Measurements from ENCODE around the gene ORMDL3.
"Not testable (repeated sequence)": the region's sequence is repeated elsewhere in the genome, so short reads cannot be mapped to it uniquely, and the experiment has no call there.

ORMDL3 gene

DNA sequence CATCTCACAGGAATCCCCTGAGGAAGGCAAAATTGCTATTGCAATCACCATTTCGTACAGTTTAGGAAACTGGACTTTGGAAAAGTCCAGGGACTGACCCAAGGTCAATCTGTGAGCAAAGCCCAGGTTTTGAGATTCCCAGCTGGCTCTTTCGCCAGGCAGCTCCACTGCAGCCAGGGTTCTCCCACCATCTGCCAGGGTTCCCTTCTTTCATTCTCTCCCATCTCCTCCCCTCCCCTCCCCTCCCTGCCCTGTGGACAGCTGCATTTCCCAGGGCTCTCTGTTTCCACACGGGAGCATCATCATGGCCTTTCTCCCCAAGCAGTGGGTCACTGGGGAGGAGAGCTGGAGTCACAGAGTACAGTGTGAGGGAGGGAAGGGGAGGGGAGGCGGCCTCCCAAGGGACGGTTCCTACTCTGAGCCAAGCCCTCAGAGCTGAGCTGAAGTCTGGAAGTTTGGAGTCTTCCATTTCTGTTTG lies 23.5 kb upstream of the ORMDL3 start:
- H3K4me3 ChIP-seq (ENCODE audit: low read depth, low read length), result no peak overlapping the region

DNA sequence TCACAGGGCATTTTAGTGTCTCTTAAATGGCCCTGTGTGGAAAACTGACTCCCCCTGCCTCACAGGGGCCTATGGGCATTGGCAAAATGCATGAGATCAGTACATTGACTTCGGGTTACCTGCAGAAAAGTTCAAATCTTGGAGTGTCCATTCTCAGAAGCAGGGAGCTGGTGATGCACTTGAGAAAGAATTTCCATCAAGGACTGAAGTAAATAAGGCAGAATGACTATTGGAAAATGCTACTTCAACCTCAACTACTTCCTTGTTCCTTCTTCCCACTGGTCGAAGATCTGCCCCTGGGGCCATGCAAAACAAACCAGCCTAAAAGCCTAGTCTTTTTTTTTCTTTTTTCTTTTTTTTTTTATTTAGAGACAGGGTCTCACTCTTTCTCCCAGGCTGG lies 21.6 kb upstream of the ORMDL3 start:
- H3K4me3 ChIP-seq (ENCODE audit: low read depth, low read length), result no peak overlapping the region

DNA sequence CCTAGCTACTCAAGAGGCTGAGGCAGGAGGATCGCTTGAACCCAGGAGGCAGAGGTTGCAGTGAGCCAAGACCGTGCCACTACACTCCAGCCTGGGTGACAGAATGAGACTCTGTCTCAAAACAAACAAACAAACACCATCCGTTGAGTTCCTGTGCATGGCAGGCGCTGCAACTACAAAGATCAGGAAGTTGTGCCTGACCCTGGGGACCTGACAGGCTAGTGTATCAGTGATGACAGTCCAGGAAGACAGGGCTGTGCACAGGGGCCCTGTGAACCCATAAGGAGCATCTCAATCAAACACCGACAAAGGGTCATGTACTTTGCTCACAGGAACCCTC lies 21.1 kb upstream of the ORMDL3 start:
- not testable (repeated sequence) for H3K4me3 ChIP-seq (ENCODE audit: low read depth, low read length)

DNA sequence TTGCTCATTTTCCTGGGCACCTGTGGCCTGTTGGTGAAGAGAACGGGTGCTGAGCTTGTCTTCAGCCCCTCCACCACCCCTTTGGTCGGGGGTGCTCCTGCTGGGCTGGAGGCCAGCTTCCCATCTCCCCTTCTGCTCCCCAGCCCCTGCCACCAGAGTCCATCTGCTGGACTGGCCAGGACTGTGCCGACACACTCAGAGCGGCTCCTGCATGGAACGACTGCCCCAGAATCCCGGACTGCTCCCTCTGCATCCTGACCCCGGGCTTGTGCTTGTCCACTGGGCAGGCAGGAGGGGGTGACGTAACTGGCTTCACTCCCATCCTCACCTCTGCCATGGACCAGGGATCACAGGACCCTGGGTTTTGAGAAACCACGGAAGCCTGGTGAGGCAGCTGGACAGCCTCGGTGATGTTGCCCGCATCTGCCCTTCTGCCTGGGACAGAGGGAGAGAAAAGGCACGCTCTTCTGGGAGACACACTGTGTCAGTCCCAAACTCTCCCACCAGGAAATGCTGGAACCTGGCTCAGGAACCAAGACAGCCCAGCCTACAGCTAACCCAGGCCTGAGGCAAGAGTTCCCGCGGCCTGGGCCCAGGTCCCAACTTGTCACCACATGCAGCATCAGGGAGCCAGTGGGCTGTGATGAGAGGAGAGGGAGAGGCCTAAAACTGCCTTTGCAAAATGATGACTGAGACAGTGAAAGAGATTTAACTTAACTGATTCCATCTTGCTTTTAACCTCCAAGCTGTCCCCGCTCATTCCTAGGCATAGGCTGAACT lies 19.3 kb upstream of the ORMDL3 start:
- no peak overlapping the region for H3K4me3 ChIP-seq (ENCODE audit: low read depth, low read length)

DNA sequence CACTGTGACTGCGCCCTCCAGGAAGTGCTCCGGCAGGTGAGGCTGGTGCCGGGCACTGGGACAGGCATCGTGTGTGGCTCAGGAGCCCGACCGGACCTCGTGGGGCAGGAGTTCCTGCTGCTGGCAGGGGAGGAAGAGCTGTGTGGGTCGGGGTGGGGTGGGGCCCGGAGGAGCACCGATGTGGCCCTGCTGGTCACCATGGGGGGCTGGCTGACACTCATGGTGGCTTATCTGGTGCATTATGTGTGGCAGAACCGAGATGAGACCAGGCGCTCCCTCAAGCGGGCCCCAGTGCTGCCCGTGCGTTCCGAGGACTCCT lies 17.0 kb upstream of the ORMDL3 start:
- no peak overlapping the region for H3K4me3 ChIP-seq (ENCODE audit: low read depth, low read length)

DNA sequence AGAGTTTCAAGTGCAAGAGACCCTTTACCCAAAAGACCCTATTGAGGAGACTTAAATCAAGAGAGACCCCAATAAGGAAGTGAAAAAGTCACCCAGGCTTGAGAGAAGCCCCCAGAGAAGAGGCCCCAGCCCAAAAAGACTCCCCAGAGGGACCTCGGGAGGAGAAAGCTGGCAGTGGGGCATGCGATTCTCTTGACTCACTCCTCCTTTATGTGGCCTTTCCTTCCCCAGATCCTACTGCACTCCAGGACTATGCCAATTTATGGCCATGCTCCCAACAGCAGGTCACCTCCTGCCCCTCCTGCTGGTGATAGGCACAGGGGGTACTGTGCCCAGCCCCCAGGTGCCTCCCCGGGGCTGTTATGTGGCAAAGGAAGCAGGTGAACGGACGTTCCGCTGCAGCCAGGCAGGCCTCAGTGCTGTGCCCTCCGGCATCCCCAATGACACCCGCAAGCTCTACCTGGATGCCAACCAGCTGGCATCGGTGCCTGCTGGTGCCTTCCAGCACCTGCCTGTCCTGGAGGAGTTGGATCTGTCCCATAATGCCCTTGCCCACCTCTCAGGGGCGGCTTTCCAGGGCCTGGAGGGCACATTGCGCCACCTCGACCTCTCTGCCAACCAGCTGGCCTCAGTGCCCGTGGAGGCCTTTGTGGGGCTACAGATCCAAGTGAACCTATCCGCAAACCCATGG lies 16.4 kb upstream of the ORMDL3 start:
- no peak overlapping the region for H3K4me3 ChIP-seq (ENCODE audit: low read depth, low read length)

DNA sequence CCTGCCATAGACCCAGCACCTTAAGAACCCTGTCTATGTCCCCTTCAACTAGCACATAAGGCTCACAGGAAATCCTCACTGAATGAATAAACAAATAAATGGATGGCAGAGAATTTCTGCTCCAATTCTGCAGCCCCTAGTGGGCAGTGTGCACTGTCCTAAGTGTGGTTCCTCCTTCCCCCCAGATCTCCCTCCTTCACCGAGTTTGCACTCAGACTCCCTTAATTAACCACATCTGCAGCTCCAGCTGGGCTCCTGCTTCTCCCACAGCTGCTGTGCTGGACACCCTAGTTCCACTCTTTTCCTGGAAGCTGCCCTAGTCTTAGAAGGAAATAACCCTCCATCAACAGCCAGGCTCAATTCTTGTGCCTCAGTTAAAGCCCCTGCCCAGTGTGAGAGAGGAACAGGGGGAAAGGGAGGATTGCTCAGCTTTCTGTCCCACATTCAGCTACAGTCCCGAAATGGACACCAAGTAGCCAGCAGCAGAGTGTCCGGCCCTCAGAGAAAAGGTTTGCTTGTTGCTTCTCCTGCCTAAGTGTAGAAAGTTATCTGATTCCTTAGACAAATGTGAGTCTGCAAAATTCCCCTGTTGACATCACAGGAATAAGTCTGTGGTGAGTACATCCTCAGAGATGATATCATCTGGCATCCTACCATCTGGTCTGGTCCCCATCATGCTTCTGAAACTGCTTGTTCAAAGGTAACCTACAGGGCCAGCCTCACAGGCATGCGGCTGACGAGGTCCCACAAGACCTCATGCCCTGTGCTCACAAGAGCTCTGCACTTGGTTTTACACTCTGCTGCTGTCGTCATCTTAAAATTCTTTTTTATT lies 12.4 kb upstream of the ORMDL3 start:
- no peak overlapping the region for H3K4me3 ChIP-seq (ENCODE audit: low read depth, low read length)

DNA sequence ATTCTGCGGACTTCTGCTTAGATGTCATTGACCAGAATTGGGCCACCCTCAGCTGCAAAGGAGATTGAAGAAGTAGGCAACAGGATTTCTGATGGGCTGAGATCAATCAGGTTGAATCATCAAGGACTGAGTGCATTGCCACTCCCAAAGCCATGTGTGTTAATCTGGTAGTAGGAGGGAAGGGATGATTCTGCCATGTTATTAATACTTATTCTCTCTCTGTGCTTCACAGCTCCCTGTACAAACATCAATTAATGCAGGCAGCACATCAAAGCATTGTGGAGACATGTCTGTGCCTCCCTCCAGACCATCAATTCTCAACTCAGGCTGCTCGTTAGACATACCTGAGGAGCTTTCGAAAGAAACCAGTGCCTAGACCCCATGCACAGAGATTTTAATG lies 11.7 kb upstream of the ORMDL3 start:
- no peak overlapping the region for H3K4me3 ChIP-seq (ENCODE audit: low read depth, low read length)

DNA sequence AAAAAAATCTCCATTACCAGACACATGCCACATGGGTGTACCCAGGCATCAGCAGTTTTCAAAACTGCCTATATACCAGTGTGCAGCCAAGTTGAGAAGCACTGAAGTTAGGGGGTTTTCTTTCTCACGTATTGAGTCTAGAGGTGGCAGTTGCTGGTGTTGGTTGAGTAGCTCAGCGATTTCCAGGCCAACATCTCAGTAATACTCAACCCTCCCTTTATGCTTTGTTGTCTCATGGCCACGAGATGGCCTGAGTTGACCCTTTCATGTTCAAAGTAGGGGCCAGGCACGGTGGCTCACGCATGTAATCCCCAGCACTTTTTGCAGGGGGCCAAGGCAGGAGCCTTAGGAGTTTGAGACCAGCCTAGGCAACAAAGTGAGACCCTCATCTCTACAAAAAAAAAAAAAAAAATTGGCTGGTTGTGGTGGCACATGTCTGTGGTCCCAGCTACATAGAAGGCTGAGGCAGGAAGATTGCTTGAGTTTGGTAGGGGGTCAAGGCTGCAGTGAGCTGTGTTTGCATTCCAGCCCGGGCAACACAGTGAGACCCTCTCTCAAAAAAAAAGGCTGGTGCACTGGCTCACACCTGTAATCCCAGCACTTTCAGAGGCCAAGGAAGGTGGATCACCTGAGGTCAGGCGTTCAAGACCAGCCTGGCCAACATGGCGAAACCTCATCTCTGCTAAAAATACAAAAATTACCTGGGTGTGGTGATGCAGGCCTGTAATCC lies 10.9 kb upstream of the ORMDL3 start:
- no peak overlapping the region for H3K4me3 ChIP-seq (ENCODE audit: low read depth, low read length)

DNA sequence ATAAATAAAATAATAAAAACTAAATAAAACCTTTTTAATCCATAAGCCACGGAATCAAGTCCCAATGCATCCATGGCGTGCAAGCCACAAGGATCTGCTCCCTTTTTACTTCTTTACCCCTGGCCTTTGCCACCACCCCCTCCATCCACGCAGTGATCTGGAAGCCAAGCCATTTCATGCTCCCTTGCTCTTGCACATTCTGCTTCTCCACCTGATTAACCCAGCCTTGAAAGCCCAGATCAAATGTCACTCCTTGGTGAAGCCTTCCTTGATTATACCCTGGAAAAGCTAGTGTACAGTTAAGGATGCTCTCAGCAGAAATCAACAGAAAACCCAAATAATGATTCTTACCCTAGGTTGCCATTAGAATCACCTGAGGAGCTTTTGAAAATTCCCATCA lies 10.0 kb upstream of the ORMDL3 start:
- no peak overlapping the region for H3K4me3 ChIP-seq (ENCODE audit: low read depth, low read length)

DNA sequence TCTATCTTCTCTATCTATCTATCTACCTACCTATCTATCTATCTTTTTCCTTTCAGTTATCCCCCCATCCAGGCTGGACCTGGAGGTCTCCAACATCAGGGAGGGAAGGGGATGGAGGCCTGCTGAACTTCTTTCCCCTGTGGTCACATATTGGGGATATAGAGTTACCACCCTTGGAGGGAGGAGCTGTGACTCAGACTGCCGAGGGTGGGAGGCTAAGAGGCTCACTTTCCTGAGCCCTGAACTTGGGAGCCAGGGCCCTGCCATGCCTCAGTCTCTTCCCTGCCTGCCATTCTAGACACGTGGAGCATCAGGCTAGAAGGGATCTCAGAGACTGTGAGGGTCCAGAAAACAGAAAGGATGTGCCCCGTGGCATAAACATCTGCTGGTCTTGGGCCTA lies 8.5 kb upstream of the ORMDL3 start:
- no peak overlapping the region for H3K4me3 ChIP-seq (ENCODE audit: low read depth, low read length)

DNA sequence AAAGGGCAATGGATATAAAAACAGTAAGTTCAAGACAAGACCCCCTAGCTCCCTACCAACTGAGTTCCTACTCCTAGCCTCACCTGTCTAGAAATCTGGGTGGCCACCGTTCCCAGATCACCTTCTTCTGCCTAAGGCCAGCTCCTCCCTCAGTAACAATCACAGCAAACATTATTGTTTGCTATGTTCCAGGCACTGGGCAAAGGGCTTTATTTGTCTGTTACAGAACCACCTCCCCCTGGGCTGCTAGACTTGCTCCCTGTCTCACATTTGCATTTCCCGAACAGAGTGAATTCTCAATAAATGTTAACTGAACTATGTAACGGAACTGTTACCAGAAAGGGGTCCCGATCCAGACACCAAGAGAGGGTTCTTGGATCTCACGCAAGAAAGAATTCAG lies 6.9 kb upstream of the ORMDL3 start:
- H3K4me3 ChIP-seq (ENCODE audit: low read depth, low read length), result no peak overlapping the region

DNA sequence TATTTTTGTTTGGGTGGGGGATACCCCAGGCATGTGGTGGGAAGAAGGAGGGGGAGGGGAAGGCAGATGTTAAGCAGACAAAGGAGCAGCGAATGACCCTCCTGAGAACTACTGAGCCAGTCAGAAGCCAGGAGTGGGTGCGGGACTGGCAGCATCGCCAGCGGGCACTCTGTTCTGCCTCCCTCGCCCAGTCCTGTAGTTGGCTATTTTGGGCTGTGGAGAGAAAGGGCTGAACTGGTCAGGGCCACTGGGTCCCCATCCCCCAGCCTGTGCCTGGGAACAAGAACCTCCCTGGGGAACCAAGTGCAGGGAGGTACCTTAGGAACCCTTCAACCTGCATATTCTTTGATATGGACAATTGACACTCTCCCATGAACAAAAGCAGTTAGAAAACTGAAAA lies 6.5 kb upstream of the ORMDL3 start:
- H3K4me3 ChIP-seq (ENCODE audit: low read depth, low read length), result no peak overlapping the region

DNA sequence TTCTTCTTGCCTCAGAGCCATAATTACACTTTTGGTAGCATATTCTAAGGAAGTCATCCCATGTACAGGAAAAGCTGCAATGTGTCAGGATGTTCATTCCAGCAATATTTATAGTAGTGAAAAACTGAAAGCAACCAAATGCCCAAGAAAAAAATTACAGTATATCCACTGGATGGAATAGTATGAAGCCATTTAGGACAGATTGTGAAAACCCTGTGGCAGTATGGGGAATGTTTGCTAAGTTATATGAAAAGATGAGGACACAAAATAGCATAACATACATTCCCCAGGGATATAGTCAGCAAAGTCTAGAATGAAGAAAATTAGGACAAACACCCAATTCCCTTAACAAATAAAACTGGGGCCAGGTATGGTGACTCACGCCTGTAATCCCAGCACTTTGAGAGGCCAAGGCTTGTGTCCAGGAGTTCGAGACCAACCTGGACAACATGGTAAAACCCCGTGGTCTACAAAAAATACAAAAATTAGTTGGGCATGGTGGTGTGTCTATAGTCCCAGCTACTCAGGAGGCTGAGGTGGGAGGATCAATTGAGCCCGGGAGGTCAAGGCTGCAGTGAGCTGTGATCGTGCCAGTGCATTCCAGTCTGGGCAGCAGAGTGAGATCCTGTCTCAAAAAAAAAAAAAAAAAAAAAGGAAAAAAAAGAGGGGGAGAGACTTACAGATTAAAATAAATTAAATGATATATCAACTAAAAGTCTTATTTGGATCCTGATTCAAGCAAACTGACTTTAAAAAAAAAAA lies 2.4 kb upstream of the ORMDL3 start:
- no peak overlapping the region for H3K4me3 ChIP-seq (ENCODE audit: low read depth, low read length)

DNA sequence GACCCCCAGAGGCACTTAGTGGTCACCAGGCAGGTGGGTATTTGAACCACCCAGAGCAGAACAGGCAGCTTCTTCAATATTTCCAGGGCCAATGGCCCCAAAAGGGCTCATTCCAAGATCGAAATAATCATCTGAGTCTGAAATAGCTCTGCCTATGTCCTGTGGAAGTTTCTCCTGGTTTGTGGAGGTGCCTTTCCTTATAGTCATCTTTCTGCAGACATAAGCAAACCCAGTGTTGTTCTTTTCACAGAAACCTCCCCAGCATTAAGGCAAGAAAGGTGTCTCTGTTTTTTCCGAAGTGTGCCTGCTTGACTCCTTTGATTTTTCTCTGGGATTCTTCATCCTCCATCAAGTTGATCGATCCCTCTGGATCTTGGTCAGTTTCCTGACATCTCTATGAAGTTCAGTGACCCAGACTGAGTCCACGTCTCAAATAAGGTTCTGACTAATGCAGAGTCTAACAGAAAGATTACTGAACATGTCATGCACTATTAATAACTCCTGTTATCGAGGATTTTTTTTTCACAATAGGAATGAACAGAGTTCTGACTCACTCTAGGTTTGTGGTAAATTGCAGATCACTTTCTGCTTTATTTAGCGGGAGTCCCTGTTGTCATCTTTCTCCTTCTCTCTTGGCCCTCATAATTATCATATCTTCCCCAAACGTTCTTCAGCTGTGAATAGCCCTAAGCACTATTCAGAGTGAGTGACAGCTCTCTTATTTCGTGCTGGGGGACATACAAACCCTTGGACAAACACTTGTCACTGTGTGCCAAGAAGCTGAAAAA lies 1.7 kb upstream of the ORMDL3 start:
- H3K4me3 ChIP-seq (ENCODE audit: low read depth, low read length), result no peak overlapping the region

DNA sequence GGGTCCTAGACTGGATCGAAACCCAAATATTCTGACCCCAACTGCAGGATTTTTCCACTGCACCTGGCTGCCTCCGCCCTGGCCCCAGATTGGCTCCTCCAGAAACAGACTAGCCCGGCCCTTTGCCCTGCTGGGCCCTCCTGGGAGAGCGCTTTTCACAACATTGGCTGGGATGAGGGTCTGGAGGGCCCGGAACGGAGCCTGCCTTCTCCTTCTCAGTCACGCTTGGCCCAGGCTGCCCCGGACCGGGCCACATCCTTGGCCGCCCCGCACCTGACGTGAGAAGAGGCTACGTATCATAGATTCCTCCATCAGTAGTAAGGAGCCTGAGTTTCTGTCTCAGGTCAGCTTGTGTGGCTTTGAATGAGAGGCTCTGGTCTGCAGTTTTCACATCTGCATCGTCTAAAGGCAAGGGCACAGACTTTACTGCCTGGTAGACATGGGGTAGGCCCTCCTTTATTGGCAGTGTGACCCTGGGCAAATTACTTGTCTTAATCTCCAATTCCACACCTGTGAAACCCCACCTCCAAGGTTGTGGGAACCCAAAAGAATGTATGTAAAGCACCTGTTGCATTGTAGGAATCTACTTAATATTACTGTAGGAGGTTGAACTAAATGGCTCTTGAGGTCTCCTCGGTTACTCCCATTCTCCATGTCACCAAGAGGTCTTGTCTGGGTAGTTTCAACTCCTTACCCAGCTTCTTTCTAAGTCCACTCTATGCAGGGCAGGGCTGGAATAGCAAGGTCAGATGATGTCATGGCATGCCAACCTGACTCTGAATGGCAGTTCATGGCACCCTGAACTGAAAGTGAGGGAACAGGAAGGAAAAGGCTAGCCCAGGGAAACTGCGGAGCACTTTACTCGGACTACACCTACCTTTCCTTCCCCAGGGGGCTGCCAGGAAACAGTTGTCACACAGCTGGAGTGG lies 792 bp upstream of the ORMDL3 start:
- peak overlapping the region; percentile 75 for H3K4me3 ChIP-seq (ENCODE audit: low read depth, low read length)

DNA sequence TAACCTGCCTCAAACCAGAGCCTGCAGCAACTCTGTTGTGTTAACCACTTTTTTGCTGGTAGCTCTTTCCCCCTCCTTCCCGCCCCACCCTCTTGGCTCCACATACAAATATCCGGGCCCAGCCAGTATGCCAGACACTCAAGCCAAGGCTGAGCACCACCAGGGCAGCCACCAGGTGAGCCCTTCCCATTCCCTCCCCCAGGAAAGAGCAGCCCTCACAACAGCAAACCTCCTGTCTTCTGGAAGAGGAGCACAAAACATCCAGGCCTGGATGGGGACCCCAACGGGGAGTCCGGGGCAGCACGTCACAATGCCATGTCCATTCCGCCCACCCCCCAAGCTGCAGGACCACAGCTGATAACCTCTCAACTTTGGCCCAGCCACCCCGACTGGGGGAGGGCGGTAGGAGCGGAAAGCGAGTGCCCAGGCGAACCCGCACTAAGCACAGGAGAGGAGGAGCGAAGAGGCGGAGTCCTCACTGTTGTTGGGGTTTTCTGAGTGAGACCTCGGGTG lies 757 bp downstream of the ORMDL3 start:
- peak overlapping the region; percentile 75 for H3K4me3 ChIP-seq (ENCODE audit: low read depth, low read length)

DNA sequence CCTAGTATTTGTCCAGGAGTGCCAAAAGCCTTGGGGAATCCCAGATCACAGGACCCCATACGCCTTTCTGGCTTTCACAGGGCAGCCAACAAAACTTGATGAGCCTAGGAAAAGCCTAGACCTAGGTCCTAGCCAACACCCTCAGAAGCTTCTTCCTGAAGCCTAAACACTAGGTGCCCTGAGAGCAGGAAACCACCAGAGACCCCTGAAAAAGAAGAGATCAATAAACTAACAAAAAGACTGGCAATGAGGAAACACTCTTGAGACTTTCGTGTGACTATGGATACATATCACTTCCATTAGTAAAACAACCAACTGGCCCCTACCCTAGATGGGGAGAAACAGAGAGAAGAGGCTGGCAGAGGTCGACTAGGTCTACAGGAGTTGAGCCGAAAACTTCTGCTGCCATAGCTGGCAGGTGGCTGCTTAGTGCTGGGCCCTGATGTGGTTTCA lies 1.2 kb downstream of the ORMDL3 start:
- peak overlapping the region; percentile 75 for H3K4me3 ChIP-seq (ENCODE audit: low read depth, low read length)

Data from iPS-11a (cell line).